A673 (cell line): Measurements from ENCODE around the gene TRMO. TPM values are rescaled to one million over a fixed set of nuclear protein-coding genes. Genes with fewer than 3 reads are reported as not detected.
"Not testable (repeated sequence)": the region's sequence is repeated elsewhere in the genome, so short reads cannot be mapped to it uniquely, and the experiment has no call there.

Experiments
- BruUV-seq: library from RNA; stranded (reverse); fragments of 400-500 nt; replicated peaks from 2 replicates; lab custom pipeline; 2021; lab: Mats Ljungman, UMichigan
- CTCF ChIA-PET: fragments of 300-600 bp; sonication (Branson Sonifier 250); formaldehyde crosslinking; loops from one replicate; lab custom pipeline; 2022; ENCODE audit warnings: antibody characterized with exemption; lab: Charles Lee
- POLR2A ChIA-PET: fragments of 300-600 bp; sonication (Branson Sonifier 250); formaldehyde crosslinking; loops from one replicate; lab custom pipeline; 2022; ENCODE audit warnings: antibody characterized with exemption; ENCODE audit not compliant: low non-redundant PET; lab: Charles Lee
- DNase-seq: peaks from one replicate; pipeline ENCODE4 v3.0.0-alpha.2; 2015; ENCODE audit warnings: low spot score
- H3K27ac ChIP-seq: fragments of 200-600 bp; sonication (generic); 2 replicates; pipeline ENCODE4 v1.5.1; 2016; ENCODE audit warnings: mixed run types, low read depth, mild to moderate bottlenecking, mixed read lengths, antibody characterized with exemption, low read length; ENCODE audit not compliant: poor library complexity, severe bottlenecking
- H3K27me3 ChIP-seq: fragments of 200-600 bp; sonication (generic); replicated peaks from 2 replicates; pipeline ENCODE4 v1.6.1; 2017; ENCODE audit warnings: mixed run types, low read depth, mild to moderate bottlenecking, mixed read lengths, antibody characterized with exemption, low read length; ENCODE audit not compliant: insufficient read depth, poor library complexity
- H3K36me3 ChIP-seq: fragments of 200-600 bp; sonication (generic); 2 replicates; pipeline ENCODE4 v1.6.1; 2016; ENCODE audit warnings: mixed run types, mild to moderate bottlenecking, mixed read lengths, antibody characterized with exemption, low read length; ENCODE audit not compliant: insufficient read depth, poor library complexity, severe bottlenecking
- H3K4me1 ChIP-seq: fragments of 200-600 bp; sonication (generic); 2 replicates; pipeline ENCODE4 v1.6.1; 2017; ENCODE audit warnings: mixed run types, mild to moderate bottlenecking, mixed read lengths, antibody characterized with exemption, low read length; ENCODE audit not compliant: insufficient read depth, poor library complexity, severe bottlenecking
- H3K4me3 ChIP-seq: fragments of 200-600 bp; sonication (generic); 2 replicates; pipeline ENCODE4 v1.5.1; 2016; ENCODE audit warnings: low read depth, mixed run types, mild to moderate bottlenecking, mixed read lengths, low read length; ENCODE audit not compliant: poor library complexity, severe bottlenecking
- H3K9me3 ChIP-seq: fragments of 200-600 bp; sonication (generic); 2 replicates; pipeline ENCODE4 v1.6.1; 2016; ENCODE audit warnings: mixed run types, low read depth, mild to moderate bottlenecking, mixed read lengths, antibody characterized with exemption, low read length; ENCODE audit not compliant: poor library complexity, severe bottlenecking
- CTCF ChIP-seq: fragments of 300-800, 200-600 bp; sonication (generic); conservative IDR thresholded peaks from 2 replicates; pipeline ENCODE4 v1.5.1; 2017; ENCODE audit warnings: low read depth, mild to moderate bottlenecking, antibody characterized with exemption, low read length, moderate library complexity, mixed read lengths
- EZH2 ChIP-seq: fragments of 200-600 bp; sonication (generic); IDR thresholded peaks from 2 replicates; pipeline ENCODE4 v1.6.1; 2017; ENCODE audit warnings: borderline replicate concordance, low read depth, mild to moderate bottlenecking, mixed read lengths, antibody characterized with exemption, low read length; ENCODE audit not compliant: poor library complexity, severe bottlenecking
- intact Hi-C: fragments of 100-400 bp; cut with micrococcal nuclease; formaldehyde crosslinking; loops from one replicate; pipeline ENCODE4 v1.10.0; 2022; ENCODE audit not compliant: unreplicated experiment
- total RNA-seq: library from RNA; stranded (reverse); gene quantifications from 2 replicates; pipeline ENCODE4 v1.2.3, GENCODE V29; 2021

The TRMO gene
- total RNA-seq, 1 experiment from 2014 or later = 8.9 TPM

- CTCF ChIA-PET = no interaction called here
- H3K36me3 ChIP-seq = no peaks in the 10 kb centered on the region
- H3K9me3 ChIP-seq = no peaks in the 10 kb centered on the region
- no peak overlapping the region for H3K27ac ChIP-seq
- H3K4me3 ChIP-seq = no peak overlapping the region
- TF ChIP-seq CTCF = no peak
- no peak for TF ChIP-seq EZH2
- POLR2A ChIA-PET = no interaction called here
- DNase-seq = no peak
- intact Hi-C loops = no loop called here
- BruUV-seq = no TSS peak
- H3K4me1 ChIP-seq = no peaks in the 10 kb centered on the region
- H3K27me3 ChIP-seq = peaks cover 20% of the 10 kb centered on the region
Observed at GRCh38 chr9:97962575-97962974, 40.3 kb upstream of the TRMO start.

GRCh38 chr9:97962136-97962535 lies 39.8 kb upstream of the TRMO start:
- no peak for DNase-seq
- TF ChIP-seq CTCF = no peak
- TF ChIP-seq EZH2 = no peak
- no TSS peak for BruUV-seq
- POLR2A ChIA-PET = interaction anchor here (0.6 kb wide), 1 partner anchor 40 kb away, joined by 12 read pairs; the partner anchor contains the start of gene TRMO
- no peak overlapping the region for H3K27ac ChIP-seq
- H3K4me3 ChIP-seq = no peak overlapping the region
- H3K27me3 ChIP-seq = peaks cover 20% of the 10 kb centered on the region
- H3K36me3 ChIP-seq = no peaks in the 10 kb centered on the region
- CTCF ChIA-PET = no interaction called here
- H3K9me3 ChIP-seq = no peaks in the 10 kb centered on the region
- H3K4me1 ChIP-seq = no peaks in the 10 kb centered on the region
- intact Hi-C loops = no loop called here

- H3K27ac ChIP-seq = no peak overlapping the region
- H3K27me3 ChIP-seq = peaks cover 20% of the 10 kb centered on the region
- ChIA-PET POLR2A (interaction anchor here (0.6 kb wide), 1 partner anchor 39 kb away, joined by 12 read pairs; the partner anchor contains the start of gene TRMO), CTCF (no interaction called here)
- H3K36me3 ChIP-seq = no peaks in the 10 kb centered on the region
- intact Hi-C loops = no loop called here
- H3K4me3 ChIP-seq = no peak overlapping the region
- TF ChIP-seq EZH2 (no peak), CTCF (no peak)
- no peak for DNase-seq
- H3K9me3 ChIP-seq = no peaks in the 10 kb centered on the region
- H3K4me1 ChIP-seq = no peaks in the 10 kb centered on the region
- no TSS peak for BruUV-seq
Observed at GRCh38 chr9:97961361-97961760, 39.1 kb upstream of the TRMO start.

GRCh38 chr9:97960678-97961328 lies 38.5 kb upstream of the TRMO start:
- intact Hi-C loops, H3K36me3 ChIP-seq, H3K4me3 ChIP-seq, CTCF ChIA-PET, DNase-seq, POLR2A ChIA-PET, BruUV-seq, H3K4me1 ChIP-seq, H3K27ac ChIP-seq, H3K9me3 ChIP-seq: not testable (repeated sequence)
- H3K27me3 ChIP-seq = peaks cover 14% of the 10 kb centered on the region
